Left hindlimb (tissue), 1 donor: Measurements from ENCODE around the gene KCNC2.

Experiments used
- DNase-seq: peaks from one replicate; pipeline ENCODE4 v3.0.0-alpha.2; 2018

Gene KCNC2

DNA sequence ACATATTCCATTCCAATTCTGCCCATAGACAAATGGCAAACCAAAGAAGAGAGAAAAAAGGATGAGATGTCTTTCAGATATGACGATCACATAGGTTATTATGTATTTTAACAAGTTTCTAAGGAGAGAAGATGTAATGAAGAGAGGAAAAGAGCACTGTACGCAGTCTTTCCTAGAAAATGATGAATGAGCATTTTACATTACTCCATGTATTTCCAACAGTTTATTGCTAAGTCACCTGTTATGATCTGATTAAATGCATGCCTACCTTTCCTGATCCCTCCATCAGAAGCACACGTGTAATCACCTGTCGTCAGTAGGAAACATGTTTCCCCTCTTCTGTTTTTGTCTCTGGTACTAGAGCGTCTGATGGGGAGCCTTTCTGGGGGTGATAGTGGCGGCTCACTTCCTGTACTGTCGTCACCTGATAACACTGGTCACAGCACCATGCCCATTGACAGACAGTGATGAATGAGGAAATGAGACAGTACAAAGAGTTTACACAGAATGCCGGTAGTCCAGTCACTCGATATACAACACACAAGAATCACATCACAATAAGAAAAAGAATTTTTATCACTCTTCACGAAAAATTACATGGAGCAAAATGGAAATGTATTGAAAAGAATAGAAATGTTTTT, 161.6 kb downstream of the KCNC2 start:
- no peak for DNase-seq

DNA sequence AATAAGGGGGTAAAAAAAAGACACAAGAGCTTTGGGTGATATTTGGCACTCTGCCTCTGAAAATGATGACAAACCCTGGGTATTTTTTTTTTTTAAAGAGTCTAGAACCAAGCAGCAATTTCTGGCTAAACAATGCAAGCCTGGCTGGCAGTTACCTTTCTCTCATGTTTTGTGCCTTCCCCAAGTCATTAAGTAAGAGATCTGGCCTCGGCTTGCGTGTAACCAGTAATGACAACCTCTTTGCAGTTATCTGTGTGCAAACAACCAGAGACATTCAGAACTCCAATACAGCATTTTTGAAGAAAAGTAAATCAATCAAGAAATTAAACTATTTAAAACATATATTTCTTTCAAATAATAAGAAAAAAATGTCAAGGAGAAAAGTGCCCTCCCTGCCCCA, 167.5 kb downstream of the KCNC2 start:
- no peak for DNase-seq

DNA sequence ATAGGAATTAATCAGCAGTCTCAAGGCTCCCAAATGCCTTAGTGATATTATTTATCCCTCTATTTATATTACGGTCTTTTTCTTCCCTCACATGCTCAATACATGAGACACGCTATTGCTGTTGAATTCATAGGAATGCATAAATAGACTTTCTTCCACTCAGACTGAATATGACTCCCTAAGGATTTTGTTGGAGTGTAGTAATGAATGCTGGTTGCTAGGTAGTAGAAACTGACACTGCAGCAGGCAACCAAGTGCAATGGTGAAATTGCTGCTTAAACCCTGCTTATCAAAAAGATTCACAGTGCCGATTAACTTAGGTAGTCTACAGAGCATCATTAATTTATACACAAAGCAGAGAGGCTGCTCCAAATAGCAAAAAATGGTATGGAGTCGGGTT, 168.2 kb downstream of the KCNC2 start:
- no peak for DNase-seq

DNA sequence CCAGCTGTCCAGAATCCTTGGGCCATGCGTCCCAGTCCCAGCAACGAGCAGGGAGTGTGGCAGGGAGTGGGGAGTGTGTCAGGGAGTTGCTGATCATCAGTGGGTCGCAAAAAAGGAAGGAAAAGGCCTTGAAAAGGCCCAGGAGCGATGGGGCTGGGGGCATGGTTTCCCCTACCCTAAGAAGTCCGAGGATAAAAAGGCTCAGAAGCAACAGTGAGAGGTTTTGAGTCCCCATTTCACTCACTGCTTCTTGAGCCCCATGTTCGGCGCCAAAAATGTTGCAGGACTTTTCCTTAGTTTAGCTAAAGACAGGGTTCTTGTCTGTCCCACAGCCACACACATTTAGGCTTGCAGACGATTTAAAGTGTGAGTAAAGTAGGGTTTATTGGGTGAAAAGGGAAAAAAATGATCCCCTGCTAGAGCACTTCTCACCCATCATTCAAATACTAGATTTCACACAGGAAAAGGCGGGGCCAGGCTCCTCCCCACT, 189.5 kb downstream of the KCNC2 start:
- DNase-seq, result no peak

DNA sequence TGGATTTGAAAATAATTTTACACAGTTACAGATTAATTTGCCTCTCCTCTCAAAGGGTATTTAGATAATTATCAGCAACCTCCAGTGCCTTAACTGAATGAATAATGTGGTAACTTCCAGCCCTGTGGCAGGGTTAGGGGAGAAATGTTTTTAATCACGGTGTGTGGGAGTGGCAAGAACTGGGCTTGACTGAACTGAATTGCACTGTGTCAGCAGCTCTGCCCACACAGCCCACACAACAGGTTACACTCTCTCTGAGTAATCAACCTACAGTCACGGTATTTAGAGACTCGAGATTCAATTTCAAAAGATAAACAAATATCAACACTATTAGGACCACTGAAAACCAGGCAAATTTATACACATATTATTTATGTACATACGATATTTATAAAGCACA, 198.5 kb downstream of the KCNC2 start:
- DNase-seq, result no peak

DNA sequence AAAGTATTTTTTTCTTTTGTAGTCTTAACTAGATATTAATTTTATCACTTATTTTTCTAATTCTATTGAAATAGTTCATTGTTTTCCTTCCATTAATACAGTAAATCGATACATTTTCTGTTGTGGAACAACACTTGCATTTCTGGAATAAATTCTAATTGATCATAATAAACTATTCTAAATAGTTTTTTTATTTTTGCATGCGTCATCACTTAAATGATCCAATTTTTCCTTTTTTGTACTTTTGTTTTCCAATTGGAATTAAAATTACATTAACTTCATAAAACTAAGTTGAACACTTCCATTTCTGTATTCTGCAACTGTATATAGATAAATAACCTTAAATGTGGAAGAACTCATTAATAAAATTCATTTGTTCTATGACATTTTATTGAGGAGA, 202.5 kb downstream of the KCNC2 start:
- no peak for DNase-seq

DNA sequence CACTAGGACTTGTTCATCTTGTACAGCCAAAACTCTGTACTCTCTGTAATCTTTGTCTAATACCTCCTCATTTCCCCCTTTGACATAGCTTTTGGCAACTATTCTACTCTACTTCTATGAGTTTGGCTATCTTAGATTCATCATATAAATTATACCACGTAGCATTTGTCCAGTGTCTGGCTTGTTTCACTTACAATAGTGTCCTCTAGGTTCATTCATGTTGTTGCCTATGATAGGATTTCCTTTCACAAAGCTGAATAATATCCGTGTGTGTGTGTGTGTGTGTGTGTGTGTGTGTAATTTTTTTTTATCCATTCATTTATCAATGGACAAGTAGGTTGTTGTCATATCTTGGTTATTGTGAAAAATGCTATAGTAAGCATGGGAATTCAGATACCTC, 209.5 kb downstream of the KCNC2 start:
- no peak for DNase-seq

DNA sequence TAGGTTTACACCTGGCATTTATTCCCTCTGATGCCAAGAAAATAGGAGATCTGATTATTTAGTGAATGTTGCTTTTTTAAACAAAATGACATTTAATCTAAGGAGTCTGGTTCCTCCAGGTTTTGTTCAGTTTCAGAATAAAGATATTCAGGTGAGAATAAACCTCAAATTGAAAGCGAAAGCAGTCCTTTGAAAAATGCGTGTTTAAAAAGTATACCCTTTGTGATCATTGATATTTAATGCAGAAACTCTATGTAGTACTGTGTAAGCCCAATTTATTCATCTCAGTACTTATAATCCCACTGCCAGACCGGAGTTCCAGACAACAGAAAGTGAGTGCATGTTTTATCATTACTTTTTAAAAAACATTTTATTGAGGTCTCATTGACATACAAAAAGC, 210.2 kb downstream of the KCNC2 start:
- no peak for DNase-seq
